HG02852 (cell line): ENCODE results near the gene SLC25A47.
"Not testable (repeated sequence)": the region's sequence is repeated elsewhere in the genome, so short reads cannot be mapped to it uniquely, and the experiment has no call there.

Experiments used
- ATAC-seq: cut with Tn5 transposase; IDR thresholded peaks from one replicate; pipeline ENCODE4 v1.9.1; 2021; ENCODE audit warnings: mild to moderate bottlenecking, moderate library complexity; ENCODE audit not compliant: unreplicated experiment

SLC25A47 gene

DNA sequence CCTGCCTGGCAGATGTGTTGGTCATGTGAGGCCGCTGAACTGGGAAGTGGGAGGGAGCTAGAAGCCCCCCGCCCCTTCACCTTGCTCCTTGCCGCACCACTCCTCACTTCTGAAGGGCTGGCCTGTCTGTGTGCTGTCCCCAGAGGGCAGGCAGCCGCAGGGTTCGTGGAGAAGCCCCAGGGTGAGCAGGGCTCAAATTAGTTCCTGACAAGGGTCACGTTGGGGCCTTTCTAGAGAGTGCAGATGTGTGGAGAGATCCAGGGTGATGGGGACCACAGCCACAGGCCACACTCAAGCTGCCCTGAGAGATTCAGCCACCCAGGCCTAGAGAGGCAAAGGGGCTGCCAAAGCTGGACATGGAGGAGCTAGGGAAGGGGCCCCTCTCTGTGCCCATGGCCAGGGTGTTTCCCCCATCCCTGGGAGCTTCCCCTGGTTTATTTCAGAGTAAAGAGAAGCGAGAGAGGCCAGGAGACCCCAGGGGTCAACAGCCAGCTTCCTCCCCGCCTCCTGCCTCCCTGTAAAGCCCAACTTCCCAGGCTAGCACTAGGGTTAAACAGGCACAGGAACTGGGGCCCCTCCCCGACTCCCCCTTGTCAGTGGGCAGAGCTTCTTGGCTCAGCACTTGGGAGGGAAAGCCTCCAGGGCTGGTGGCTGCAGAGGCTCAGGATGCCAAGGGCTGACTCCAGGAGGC, 33.1 kb upstream of the SLC25A47 start:
- ATAC-seq: no peak

DNA sequence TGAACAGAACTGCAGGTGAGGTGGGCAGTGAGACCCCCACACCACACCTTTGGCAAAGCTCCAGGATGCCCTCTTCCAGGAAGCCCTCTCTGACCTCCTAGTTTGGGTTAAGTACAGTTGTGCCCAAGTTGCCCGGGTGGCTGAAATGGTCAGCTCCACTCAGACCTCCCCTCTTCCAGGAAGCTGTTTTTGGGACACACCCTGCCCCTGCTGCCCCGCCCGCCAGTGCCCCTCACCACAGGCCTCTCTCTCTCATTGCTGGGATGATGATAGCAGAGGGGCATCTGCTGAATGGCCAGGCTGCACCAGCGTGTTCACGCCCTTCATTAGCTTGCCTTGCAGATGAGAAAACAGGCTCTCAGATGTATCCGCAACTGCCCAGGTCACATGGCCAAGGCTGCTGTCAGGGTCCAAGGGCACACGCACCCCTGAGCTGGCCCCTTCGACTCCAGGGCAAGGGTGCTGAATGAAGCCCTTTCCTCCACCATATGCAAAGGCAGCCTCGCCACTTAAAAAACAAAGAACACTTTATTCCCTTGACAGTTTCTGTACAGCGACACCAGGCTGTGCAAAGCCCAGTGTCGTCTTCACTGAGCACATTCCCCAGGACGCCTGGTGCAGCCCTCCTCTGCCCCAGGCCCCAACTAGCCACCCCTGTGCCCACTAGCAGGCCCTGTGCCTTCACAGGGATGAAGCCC, 32.4 kb upstream of the SLC25A47 start:
- ATAC-seq: no peak

DNA sequence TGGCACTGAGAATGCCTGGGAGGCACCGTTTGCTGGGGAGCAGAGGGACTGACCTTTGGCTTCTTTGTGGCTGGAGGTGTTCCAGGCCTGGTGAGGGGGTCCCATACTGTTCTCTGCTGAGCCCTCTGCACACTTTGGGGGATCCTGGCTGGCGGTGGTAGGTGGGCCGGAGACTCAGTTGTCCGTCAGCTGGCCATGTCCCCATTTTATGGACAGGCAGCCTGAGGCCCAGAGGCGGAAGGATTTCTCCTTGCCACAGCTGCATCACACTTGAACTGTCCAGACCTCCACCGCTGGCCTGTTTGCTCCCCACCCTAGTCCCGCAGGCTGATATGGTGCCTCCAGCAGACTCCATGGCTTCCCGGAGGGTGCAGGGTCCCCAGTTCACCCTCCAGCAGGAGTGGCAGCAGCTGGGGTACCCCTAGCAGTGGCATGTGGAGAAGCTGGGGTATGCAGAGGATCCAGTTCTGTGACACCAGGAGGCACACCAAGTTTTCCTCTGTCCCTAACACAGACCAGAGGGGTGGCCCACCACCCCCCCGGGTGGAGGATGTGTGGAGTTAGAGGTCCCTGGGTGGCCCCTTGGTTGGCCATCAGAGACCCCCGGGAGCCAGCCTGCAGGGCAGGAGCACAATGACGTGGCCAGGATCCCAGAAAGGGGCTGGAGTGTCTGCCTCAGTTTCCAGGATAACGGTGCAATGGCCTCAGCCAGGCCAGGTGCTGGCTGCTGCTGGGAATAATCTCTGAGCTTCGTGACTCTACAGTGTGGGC, 31.6 kb upstream of the SLC25A47 start:
- no peak for ATAC-seq

DNA sequence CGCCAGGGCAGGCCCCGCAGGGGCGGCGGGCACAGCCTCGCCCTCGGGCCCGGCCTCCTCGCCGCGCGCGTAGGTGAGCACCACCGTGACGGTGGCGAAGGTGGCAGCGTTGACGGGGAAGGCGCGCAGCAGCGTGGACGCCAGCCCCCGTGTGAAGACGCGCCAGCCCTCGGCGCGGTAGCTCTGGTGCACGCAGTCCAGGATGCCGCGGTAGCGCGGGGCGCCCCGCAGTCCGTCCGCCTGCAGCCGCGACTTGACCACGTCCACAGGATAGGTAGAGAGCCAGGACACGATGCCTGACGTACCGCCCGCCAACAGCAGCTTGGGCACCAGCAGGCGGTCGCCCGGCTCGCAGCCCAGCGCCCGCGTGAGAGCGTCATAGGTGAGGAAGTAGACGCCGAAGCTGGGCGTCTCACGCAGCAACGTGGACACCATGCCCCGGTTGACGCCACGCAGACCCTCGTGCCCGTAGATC, 30.8 kb upstream of the SLC25A47 start:
- ATAC-seq: no peak

DNA sequence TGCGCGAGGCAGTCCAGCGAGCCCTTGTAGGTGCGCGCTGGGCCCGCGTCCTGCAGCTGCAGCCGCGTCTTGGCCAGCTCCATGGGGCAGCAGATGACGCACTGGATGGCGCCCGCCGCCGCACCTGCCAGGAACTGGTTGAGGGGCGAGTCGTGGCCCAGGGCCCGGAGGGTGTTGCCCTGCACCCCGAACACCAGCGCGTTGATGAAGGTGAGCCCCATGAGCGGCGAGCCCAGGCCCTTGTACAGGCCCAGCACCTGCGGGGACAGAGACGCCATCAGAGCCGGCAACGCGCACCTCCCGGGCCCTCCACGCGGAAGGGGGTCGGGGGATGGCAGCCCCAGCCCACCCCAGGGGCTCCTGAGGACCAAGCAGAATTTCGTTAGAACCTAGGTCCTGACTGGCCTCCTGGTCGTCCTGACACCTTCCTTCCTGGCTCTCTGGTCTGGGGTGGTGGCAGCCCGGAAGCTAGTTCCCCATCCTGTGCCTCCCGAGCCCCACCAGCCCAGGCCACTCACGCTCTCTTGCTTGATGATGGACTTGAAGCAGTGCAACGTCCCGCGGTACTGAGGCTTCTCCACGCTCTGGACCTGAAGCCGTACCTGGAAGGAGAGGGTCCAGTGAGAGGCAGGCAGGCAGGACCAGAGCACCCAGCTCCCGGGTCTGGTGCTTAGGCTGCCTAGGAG, 30.2 kb upstream of the SLC25A47 start:
- no peak for ATAC-seq

DNA sequence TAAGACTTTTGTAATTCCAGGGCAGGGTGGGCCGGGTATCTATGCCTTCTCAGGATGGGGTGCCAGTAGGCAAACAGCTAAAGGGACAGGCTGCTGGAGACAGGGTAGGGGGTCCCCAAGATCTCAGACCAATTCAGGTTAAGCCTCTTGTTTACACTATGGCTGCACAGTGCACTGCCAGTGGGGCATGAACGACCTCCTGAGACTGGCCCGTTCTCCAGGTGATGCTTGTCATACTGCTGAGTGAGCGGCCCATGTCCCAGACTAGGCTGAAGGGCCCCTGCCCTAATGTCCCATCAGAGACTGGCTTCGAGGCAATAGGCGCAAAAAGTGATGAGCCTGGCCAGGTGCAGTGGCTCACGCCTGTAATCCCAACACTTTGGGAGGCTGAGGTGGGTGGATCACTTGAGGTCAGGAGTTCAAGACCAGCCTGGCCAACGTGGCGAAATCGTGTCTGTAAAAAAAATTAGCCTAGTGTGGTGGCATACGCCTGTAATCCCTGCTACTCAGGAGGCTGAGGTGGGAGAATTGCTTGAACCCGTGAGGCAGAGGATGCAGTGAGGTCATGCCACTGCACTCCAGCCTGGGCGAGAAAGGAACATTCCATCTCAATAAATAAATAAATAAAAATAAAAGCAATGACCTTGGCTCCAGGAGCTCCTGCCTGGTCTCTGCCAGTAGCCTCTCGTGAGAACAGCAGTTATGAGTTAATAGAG, 29.5 kb upstream of the SLC25A47 start:
- no peak for ATAC-seq

DNA sequence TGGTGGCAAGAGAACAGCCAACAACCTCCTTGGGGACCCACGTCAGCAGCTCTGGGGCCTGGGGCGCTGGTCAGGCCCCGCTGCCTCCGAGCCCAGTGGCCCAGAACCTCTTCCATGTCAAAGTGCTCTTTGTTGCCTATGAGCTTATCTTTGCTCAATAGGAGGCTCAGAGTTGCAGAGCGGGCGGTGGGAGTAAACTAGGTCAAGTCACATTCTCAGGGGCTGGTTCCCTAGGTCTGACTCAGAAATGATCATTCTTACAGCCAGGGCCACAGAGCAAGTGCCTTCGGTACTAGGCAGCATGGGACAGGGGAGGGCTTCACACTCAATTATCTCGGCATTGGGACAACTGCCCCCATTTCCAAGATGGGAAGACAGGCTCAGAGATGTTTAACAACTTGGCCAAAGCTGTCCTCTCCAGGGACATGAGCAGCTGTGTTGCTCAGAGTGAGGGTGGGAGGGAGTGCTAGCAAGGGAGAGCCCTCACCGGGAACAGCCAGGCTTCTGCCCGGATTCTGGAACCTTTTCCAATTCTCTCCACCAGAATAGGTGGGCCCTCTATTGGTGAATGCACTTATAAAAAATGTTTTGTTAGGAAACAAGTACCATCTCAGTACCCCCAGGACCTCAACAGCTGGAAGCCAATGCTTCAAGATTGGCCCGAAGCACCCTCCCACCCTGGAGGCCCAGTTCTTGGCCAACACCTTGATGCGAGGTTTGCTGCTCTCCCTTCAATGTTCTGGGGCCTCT, 28.8 kb upstream of the SLC25A47 start:
- ATAC-seq: no peak

DNA sequence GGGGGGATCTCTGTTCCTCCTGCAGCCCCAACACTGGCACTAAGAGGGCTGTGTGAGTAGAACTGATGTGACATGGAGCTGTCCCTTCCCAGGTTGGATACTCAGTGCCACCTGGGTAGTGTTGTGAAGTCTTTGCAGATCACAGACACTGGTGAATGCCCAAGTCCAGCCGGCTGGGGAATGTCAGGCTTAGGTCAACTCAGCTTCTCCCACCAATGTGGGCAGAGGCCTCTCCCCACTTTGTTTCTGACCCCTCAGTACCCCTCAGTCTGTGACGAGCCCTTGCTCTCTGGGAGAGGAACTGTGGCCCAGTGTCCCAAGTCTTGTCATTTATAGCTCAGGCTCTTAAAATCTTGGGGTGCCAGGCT, 28.2 kb upstream of the SLC25A47 start:
- no peak for ATAC-seq

DNA sequence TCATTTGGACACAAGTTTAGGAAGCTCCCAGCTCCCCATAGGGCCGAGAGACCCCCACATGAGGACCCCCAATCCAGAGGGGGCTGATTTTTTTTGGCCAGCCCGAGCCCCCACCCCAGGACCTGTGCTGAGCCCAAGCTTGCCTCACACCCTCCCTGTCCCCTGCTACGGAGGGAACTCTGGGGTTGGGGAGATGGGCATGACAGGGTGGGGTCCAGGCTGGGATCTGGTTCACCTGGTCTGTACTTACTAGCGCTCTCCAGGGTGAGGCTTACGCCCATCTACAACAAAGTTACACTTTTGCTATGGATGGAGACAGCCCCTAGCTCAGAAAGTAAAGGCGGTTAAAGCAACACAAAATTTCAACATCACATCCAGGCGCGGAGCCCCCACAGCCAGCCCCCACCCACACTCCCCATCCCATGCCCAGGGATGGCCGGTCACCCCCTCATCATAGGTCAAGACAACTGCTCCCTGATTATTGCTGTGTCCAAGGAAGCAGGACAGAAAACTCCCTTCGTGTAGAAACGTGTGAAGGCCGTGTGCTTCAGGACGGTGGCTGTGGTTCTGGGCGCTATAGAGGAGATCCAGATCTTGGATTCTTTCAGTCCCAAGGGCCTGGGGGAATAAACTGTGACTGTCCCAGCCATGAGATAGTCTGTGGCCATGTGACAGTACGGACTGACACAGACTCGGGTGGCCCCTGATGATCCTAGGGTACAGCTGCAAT, 27.6 kb upstream of the SLC25A47 start:
- no peak for ATAC-seq

DNA sequence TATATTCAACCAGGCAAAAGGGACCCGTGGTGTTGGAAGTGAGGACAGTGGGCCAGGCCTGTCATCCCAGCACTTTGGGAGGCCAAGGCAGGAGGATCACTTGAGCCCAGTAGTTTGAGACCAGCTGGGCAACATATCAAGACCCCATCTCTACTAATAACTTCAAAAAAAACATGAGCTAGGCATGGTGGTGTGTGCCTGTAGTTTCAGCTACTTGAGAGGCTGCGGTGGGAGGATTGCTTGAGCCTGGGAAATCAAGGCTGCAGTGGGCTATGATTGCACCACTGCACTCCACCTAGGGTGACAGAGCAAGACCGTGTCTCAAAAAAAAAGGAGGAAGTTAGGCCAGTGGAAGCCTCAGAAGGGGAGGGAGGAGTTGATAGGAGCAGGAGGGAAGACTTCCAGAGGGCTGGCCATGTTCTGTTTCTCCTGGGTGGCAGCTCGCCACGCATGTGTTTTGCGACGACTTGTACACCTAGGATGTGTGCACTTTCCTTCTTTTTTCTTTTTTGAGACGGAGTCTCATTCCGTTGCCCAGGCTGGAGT, 27.0 kb upstream of the SLC25A47 start:
- ATAC-seq: no peak

DNA sequence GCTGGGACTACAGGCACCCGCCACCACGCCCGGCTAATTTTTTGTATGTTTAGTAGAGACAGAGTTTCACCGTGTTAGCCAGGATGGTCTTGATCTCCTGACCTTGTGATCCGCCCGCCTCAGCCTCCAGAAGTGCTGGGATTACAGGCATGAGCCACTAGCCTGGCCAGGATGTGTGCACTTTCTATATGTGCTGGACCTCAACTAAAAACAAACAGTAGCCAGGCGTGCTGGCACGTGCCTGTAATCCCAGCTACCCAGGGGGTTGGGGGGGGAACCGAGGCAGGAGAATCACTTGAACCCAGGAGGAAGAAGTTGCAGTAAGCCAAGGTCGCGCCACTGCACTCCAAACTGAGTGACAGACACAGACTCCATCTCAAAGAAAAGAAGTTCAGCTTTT, 26.4 kb upstream of the SLC25A47 start:
- ATAC-seq: not testable (repeated sequence)

DNA sequence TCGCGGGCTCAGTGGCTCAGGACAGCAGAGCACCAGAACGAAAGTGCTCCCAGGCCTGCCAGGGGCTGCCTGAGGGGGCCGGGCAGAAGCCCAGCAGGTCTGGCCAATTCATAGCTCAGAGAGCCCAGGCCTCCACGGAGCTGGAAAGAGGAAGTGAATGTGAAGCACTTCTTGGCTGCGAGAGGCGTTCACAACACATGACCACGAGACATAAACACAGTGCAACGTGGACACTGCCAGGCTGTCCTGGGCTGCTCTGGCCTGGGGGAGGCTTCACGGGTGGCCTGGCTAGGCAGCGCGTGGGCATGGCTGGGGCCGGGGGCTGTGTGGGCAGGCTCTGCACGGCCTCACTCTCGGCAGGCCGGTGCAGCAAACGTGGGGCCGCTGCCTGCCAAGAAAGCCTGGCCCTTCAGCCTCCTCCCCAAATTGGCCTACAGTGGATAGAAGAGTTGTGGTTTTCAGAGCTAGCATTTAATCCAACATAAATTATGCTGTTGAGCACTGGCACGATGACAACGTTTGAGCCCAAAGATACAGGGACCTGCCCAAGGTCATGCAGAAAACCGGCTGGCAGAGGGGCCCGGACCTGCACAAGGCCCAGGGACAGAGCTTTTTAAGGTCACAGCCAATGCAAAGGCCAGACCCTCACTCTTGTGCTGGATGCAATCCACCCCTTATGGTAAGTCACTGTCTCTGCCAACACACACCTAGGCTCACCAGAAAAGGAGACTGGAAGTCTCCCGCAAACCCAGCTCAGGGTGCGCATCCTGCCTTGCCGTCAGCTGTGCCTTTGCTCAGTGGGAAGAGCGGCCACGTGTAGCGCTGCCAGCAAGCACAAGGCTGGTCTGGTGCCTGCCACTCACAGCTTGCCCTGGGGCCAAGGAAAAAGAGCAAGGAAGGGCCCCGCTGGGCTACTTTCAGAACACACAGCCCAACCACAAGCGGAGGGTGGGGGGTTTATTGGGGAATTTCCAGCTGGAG, 25.5 kb upstream of the SLC25A47 start:
- ATAC-seq: peak; percentile 92

DNA sequence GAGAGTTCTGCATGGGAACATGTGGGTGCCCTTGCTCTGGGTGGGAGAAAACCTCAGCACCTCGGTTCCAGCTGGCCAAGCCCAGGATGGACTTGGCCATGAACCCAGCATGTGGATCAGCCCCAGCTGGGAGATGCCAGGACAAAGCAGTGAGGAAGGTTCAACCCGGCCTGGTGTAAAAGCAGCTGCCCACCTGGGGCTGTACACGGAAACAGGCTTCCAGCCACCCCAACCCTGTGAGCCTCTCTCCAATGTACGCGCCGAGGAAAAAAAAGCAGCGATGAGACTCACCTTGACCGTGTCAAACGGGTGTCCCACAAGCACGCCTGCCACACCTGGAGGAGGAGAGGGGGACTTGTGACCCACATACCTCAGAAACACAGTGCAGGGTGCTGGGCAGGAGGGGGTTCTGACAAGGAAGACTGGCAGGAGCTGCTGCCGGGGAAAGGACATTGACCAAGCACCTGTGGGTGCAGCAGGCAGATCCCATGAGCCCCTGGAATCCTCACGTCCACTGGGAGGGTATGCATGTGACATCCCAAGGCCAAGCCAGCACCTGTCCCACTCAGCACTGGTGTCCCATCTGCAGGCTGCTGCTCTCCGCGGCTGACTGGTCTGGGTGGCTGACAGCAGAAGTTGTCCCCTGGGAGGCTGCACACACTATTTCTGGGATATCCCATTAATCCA, 24.4 kb upstream of the SLC25A47 start:
- ATAC-seq: no peak

DNA sequence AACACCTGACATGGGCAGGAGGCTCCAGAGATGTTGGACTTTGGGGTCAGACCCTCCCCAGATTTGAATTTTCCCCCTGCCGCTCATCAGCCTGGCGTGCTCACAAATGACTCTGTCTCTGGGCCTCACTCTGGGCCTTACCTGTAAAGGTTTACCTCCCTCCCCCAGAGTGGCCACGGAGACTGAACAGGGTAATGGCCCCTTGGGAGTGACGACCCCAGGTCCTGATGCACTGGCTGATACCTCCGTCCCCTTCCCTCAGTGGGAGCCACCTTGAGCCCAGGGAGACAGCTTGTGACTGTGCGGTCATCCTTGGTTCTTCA, 23.9 kb upstream of the SLC25A47 start:
- no peak for ATAC-seq

DNA sequence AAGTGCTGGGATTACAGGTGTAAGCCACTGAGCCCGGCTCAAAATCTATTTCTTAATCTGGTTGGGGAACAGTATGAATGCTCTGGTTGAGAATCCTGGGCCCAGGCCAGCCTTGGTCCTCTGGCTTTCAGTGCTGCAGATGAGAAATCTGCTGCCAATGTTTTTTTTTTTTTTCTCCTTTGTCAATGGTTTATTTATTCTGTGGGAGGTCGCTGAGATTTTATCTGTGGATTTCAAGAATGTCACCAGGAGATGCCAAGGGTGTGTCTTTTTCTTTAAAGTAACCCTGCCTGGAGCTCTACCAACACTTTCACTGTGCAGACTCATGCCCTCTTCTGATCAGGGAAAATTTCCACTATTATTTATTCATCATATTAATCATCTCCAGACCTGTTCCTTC, 20.5 kb upstream of the SLC25A47 start:
- no peak for ATAC-seq

DNA sequence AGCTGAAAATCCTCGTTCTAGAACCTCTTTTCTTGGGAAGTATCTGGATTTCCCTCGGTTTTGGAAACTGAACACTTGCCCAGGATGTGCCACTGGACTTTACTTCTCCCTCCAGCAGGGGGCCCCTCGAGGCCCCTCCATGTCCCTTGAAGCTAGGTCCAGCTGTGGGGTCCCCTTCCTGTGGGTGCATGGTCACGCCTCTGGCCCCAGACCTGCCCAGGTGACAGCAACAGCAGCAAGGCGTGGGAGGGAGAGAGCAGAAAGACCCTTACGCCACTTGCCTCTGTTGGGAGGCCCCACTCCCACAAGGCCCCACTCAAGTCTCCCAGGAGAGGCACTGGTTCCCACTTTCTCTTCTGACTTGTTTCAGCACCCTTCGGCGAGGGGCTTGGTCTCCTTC, 20.0 kb upstream of the SLC25A47 start:
- no peak for ATAC-seq

DNA sequence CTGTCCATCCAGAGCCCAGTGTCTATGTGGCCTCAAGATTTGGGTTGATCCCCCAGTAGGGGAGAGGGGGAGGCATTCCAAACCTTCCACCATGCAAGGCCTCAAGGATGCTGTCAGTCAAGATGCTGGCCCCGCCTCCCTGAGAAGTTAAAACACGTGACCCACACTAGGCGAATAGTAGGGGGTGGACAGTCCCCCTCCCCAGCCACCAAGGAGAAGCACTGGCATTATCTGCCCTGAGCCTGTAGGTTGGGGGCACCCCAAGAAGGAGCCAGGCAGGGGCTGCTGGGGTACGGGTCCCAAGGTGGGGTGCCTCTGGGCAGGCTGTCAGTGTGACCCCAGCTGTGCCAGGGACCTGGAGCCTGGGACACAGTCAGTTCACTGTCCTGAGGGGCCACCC, 19.2 kb upstream of the SLC25A47 start:
- ATAC-seq: no peak
